CD4-positive, alpha-beta memory T cell (primary cell): ENCODE results near the gene FLCN. TPM values are rescaled to one million over a fixed set of nuclear protein-coding genes. Genes with fewer than 3 reads are reported as not detected.

Experiments
- CTCF ChIA-PET: fragments of 350-600 bp; sonication (Branson Sonifier 250); formaldehyde crosslinking; loops from one replicate; lab custom pipeline; 2021; ENCODE audit warnings: inconsistent platforms; ENCODE audit not compliant: partially characterized antibody; lab: Charles Lee
- POLR2A ChIA-PET: fragments of 350-600 bp; sonication (Branson Sonifier 250); formaldehyde crosslinking; loops from one replicate; lab custom pipeline; 2021; ENCODE audit not compliant: partially characterized antibody; lab: Charles Lee
- DNase-seq, 5 donors: peaks; one replicate each; pipeline versions ENCODE4 v3.0.0 to v3.0.0-alpha.2; 2020 to 2022; ENCODE audit warnings: mixed read lengths in 1 of 5
- H3K27ac ChIP-seq: one replicate; pipeline ENCODE4 v1.7.0; 2013; ENCODE audit warnings: low read depth, low read length
- H3K27me3 ChIP-seq: 2 replicates; pipeline ENCODE4 v1.7.0; 2013; ENCODE audit warnings: mild to moderate bottlenecking, low read length, moderate library complexity; ENCODE audit not compliant: insufficient read depth
- H3K36me3 ChIP-seq: 2 replicates; pipeline ENCODE4 v1.7.0; 2013; ENCODE audit warnings: mild to moderate bottlenecking, low read length, moderate library complexity; ENCODE audit not compliant: insufficient read depth
- H3K4me1 ChIP-seq: 2 replicates; pipeline ENCODE4 v1.7.0; 2013; ENCODE audit warnings: mild to moderate bottlenecking, low read length, moderate library complexity; ENCODE audit not compliant: insufficient read depth
- H3K4me3 ChIP-seq, 2 donors: one replicate each; pipeline ENCODE4 v1.7.0; 2013; ENCODE audit warnings: low read length in 2 of 2, mild to moderate bottlenecking in 1 of 2
- H3K9me3 ChIP-seq, 2 donors: one replicate each; pipeline ENCODE4 v1.7.0; 2013; ENCODE audit warnings: low read length in 2 of 2, control low read depth in 1 of 2; ENCODE audit not compliant: control insufficient read depth in 1 of 2
- H3K27ac Mint-ChIP-seq, 7 donors: one replicate each; pipeline ENCODE4 v1.8.0; 2020 to 2021; ENCODE audit warnings: mixed read lengths in 7 of 7, mild to moderate bottlenecking in 6 of 7, inconsistent platforms in 3 of 7, moderate library complexity in 3 of 7
- H3K27me3 Mint-ChIP-seq, 2 donors: one replicate each; pipeline ENCODE4 v1.8.0; 2020 to 2021; ENCODE audit warnings: mixed read lengths in 2 of 2
- H3K36me3 Mint-ChIP-seq, 2 donors: one replicate each; pipeline ENCODE4 v1.8.0; 2020 to 2021; ENCODE audit warnings: mixed read lengths in 2 of 2, inconsistent platforms in 1 of 2, mild to moderate bottlenecking in 1 of 2
- H3K4me1 Mint-ChIP-seq, 4 donors: one replicate each; pipeline ENCODE4 v1.8.0; 2020 to 2021; ENCODE audit warnings: mixed read lengths in 4 of 4, mild to moderate bottlenecking in 1 of 4
- H3K4me3 Mint-ChIP-seq, 8 donors: one replicate each; pipeline ENCODE4 v1.8.0; 2020 to 2021; ENCODE audit warnings: mixed read lengths in 8 of 8, mild to moderate bottlenecking in 7 of 8, moderate library complexity in 6 of 8, inconsistent platforms in 3 of 8
- H3K9me3 Mint-ChIP-seq, 8 donors: one replicate each; pipeline ENCODE4 v1.8.0; 2020 to 2021; ENCODE audit warnings: mixed read lengths in 8 of 8, mild to moderate bottlenecking in 5 of 8, inconsistent platforms in 3 of 8, moderate library complexity in 1 of 8
- intact Hi-C: fragments of 100-400 bp; cut with micrococcal nuclease; formaldehyde crosslinking; loops from one replicate; pipeline ENCODE4 v1.15.1; 2023
- polyA plus RNA-seq, 2 donors: library from polyadenylated mRNA; unstranded; fragments of 300-500 nt; fragmentation: Illumina TruSeq; gene quantifications; one replicate each; pipeline ENCODE4 v1.2.3, GENCODE V29; 2021
- total RNA-seq, 2 experiments: library from RNA; stranded (reverse); gene quantifications; one replicate each; pipeline ENCODE4 v1.2.3, GENCODE V29; 2021

Gene FLCN
- total and polyA plus RNA-seq, 4 experiments from 2014 or later, result 2.4 to 95.0 (median 49.8) TPM

- Histone ChIP-seq H3K4me1 (peaks cover 25% of the 10 kb centered on the region), H3K27ac (peak overlapping the region; percentile 94), H3K4me3 (peak overlapping the region; percentile 79 to 82), H3K36me3 (peaks cover 8% of the 10 kb centered on the region), H3K27me3 (no peaks in the 10 kb centered on the region), H3K9me3 (no peaks in the 10 kb centered on the region)
- peak overlapping the region; percentile 90 to 97 (median 95) for H3K4me3 Mint-ChIP-seq
- peak overlapping the region; percentile 91 to 99 (median 99) for H3K27ac Mint-ChIP-seq
- no peaks in the 10 kb centered on the region for H3K27me3 Mint-ChIP-seq
- intact Hi-C loops, result loop anchor here (1.0 to 2.0 kb wide), 4 partner anchors 30 to 194 kb away; partner anchors contain the start of genes COPS3, MPRIP and PLD6
- peaks cover 9 to 27% of the 10 kb centered on the region in 2 donors for H3K36me3 Mint-ChIP-seq
- H3K4me1 Mint-ChIP-seq, result peaks cover 16 to 40% (median 24%) of the 10 kb centered on the region in 4 donors
- no peaks in the 10 kb centered on the region for H3K9me3 Mint-ChIP-seq
- peak in 3 of 5 donors; percentile 9 to 39 (median 16) for DNase-seq
- ChIA-PET POLR2A (interaction anchor here (0.5 to 3.7 kb wide), 23 partner anchors 9 to 723 kb away, joined by 3 to 39 read pairs (median 5); partner anchors contain the start of genes COPS3, MPRIP and PLD6), CTCF (interaction anchor here (0.9 to 1.7 kb wide), 7 partner anchors 8 to 220 kb away, joined by 3 to 4 read pairs (median 3); no protein-coding TSS in a partner anchor)
Measured at GRCh38 chr17:17236295-17237025, 508 bp downstream of the FLCN start.

- POLR2A ChIA-PET, result interaction anchor here (0.8 to 3.7 kb wide), 11 partner anchors 8 to 116 kb away, joined by 3 to 39 read pairs (median 6); partner anchors contain the start of gene PLD6
- peaks cover 11% of the 10 kb centered on the region for H3K36me3 ChIP-seq
Measured at GRCh38 chr17:17235212-17236174, 1.5 kb downstream of the FLCN start.

GRCh38 chr17:17232303-17232621, 4.7 kb downstream of the FLCN start:
- Mint-ChIP-seq H3K36me3 (peaks cover 29 to 55% of the 10 kb centered on the region in 2 donors), H3K9me3 (no peaks in the 10 kb centered on the region), H3K4me3 (no peak overlapping the region), H3K27ac (peak overlapping the region in 3 of 7 donors; percentile 3 to 60 (median 35)), H3K27me3 (no peaks in the 10 kb centered on the region), H3K4me1 (peaks cover 14 to 28% (median 18%) of the 10 kb centered on the region in 4 donors)
- H3K4me3 ChIP-seq, result no peak overlapping the region
- POLR2A ChIA-PET, result interaction anchor here (1.0 kb wide), 1 partner anchor 48 kb away, joined by 3 read pairs; no protein-coding TSS in a partner anchor
- intact Hi-C loops, result no loop called here
- H3K27me3 ChIP-seq, result no peaks in the 10 kb centered on the region
- H3K27ac ChIP-seq, result no peak overlapping the region
- DNase-seq, result no peak
- H3K36me3 ChIP-seq, result peaks cover 35% of the 10 kb centered on the region
- CTCF ChIA-PET, result interaction anchor here (1.7 kb wide), 1 partner anchor 81 kb away, joined by 6 read pairs; no protein-coding TSS in a partner anchor
- H3K4me1 ChIP-seq, result peaks cover 15% of the 10 kb centered on the region
- no peaks in the 10 kb centered on the region for H3K9me3 ChIP-seq

More at GRCh38 chr17:17235212-17236174, 1.5 kb downstream of the FLCN start:
- Mint-ChIP-seq H3K27ac (peak overlapping the region; percentile 91 to 99 (median 99)), H3K4me3 (peak overlapping the region; percentile 90 to 97 (median 95)), H3K27me3 (no peaks in the 10 kb centered on the region), H3K36me3 (peaks cover 13 to 34% of the 10 kb centered on the region in 2 donors), H3K4me1 (peaks cover 16 to 41% (median 24%) of the 10 kb centered on the region in 4 donors), H3K9me3 (no peaks in the 10 kb centered on the region)
- CTCF ChIA-PET, result interaction anchor here (0.7 to 1.5 kb wide), 5 partner anchors 9 to 93 kb away, joined by 3 read pairs; no protein-coding TSS in a partner anchor
- peaks cover 25% of the 10 kb centered on the region for H3K4me1 ChIP-seq
- DNase-seq, result no peak
- no peaks in the 10 kb centered on the region for H3K9me3 ChIP-seq
- no peaks in the 10 kb centered on the region for H3K27me3 ChIP-seq
- intact Hi-C loops, result loop anchor here (1.0 to 2.0 kb wide), 4 partner anchors 29 to 193 kb away; partner anchors contain the start of genes COPS3, MPRIP and PLD6
- peak overlapping the region; percentile 94 for H3K27ac ChIP-seq
- H3K4me3 ChIP-seq, result peak overlapping the region; percentile 79 to 82

GRCh38 chr17:17231621-17232302, 5.2 kb downstream of the FLCN start:
- peaks cover 40% of the 10 kb centered on the region for H3K36me3 ChIP-seq
- intact Hi-C loops, result no loop called here
- Mint-ChIP-seq H3K36me3 (peaks cover 29 to 57% of the 10 kb centered on the region in 2 donors), H3K27me3 (no peaks in the 10 kb centered on the region), H3K27ac (peak overlapping the region in 3 of 7 donors; percentile 30 to 78 (median 71)), H3K9me3 (no peaks in the 10 kb centered on the region), H3K4me1 (peaks cover 14 to 27% (median 16%) of the 10 kb centered on the region in 4 donors), H3K4me3 (no peak overlapping the region)
- ChIA-PET POLR2A (interaction anchor here (1.0 kb wide), 1 partner anchor 49 kb away, joined by 3 read pairs; no protein-coding TSS in a partner anchor), CTCF (interaction anchor here (1.7 kb wide), 1 partner anchor 81 kb away, joined by 6 read pairs; no protein-coding TSS in a partner anchor)
- H3K27me3 ChIP-seq, result no peaks in the 10 kb centered on the region
- no peaks in the 10 kb centered on the region for H3K9me3 ChIP-seq
- H3K4me1 ChIP-seq, result peaks cover 15% of the 10 kb centered on the region
- DNase-seq, result no peak
- H3K27ac ChIP-seq, result no peak overlapping the region
- H3K4me3 ChIP-seq, result no peak overlapping the region

- peaks cover 34 to 66% of the 10 kb centered on the region in 2 donors for H3K36me3 Mint-ChIP-seq
- H3K27me3 Mint-ChIP-seq, result no peaks in the 10 kb centered on the region
- H3K4me1 ChIP-seq, result no peaks in the 10 kb centered on the region
- H3K36me3 ChIP-seq, result peaks cover 60% of the 10 kb centered on the region
- ChIA-PET POLR2A (no interaction called here), CTCF (interaction anchor here (0.7 kb wide), 1 partner anchor 24 kb away, joined by 4 read pairs; no protein-coding TSS in a partner anchor)
- no peak overlapping the region for H3K4me3 Mint-ChIP-seq
- H3K4me1 Mint-ChIP-seq, result peaks cover 0 to 10% (median 1%) of the 10 kb centered on the region in 4 donors
- H3K27me3 ChIP-seq, result no peaks in the 10 kb centered on the region
- no peak for DNase-seq
- H3K9me3 Mint-ChIP-seq, result no peaks in the 10 kb centered on the region
- H3K27ac Mint-ChIP-seq, result peak overlapping the region in 1 of 7 donors; percentile 71
- no peaks in the 10 kb centered on the region for H3K9me3 ChIP-seq
- intact Hi-C loops, result no loop called here
- no peak overlapping the region for H3K27ac ChIP-seq
- no peak overlapping the region for H3K4me3 ChIP-seq
Measured at GRCh38 chr17:17229416-17230384, 7.3 kb downstream of the FLCN start.
